OCI-LY7 (cell line): ENCODE results near the gene RNF180. TPM values are rescaled to one million over a fixed set of nuclear protein-coding genes. Genes with fewer than 3 reads are reported as not detected.

Source experiments
- BruUV-seq: library from RNA; stranded (reverse); fragments of 400-500 nt; replicated peaks from 2 replicates; lab custom pipeline; 2021; lab: Mats Ljungman, UMichigan
- CTCF ChIA-PET: fragments of 300-600 bp; sonication (Branson Sonifier 250); formaldehyde crosslinking; loops from one replicate; lab custom pipeline; 2022; ENCODE audit warnings: antibody characterized with exemption; ENCODE audit not compliant: unreplicated experiment; lab: Charles Lee
- POLR2A ChIA-PET: fragments of 300-600 bp; sonication (Branson Sonifier 250); formaldehyde crosslinking; loops from one replicate; lab custom pipeline; 2022; ENCODE audit warnings: antibody characterized with exemption; lab: Charles Lee
- DNase-seq: peaks from one replicate; pipeline ENCODE4 v3.0.0-alpha.2; 2015; ENCODE audit warnings: low spot score
- H2AFZ ChIP-seq: fragments of 200-600 bp; sonication (generic), shearing (Covaris generic); 2 replicates; pipeline ENCODE4 v1.6.1; 2014; ENCODE audit warnings: mild to moderate bottlenecking, antibody characterized with exemption, low read length, moderate library complexity
- H3K27ac ChIP-seq: fragments of 200-600 bp; sonication (generic); 2 replicates; pipeline ENCODE4 v1.5.1; 2014; ENCODE audit warnings: mixed run types, low read depth, mild to moderate bottlenecking, moderate library complexity, low read length, inconsistent platforms; ENCODE audit not compliant: poor library complexity, severe bottlenecking
- H3K36me3 ChIP-seq: fragments of 200-600 bp; sonication (generic); 2 replicates; pipeline ENCODE4 v1.6.1; 2014; ENCODE audit warnings: mild to moderate bottlenecking, antibody characterized with exemption, low read length, moderate library complexity, mixed read lengths; ENCODE audit not compliant: insufficient read depth
- H3K4me1 ChIP-seq: fragments of 200-600 bp; sonication (generic); 2 replicates; pipeline ENCODE4 v1.5.1; 2014; ENCODE audit warnings: mild to moderate bottlenecking, low read length; ENCODE audit not compliant: insufficient read depth, poor library complexity, severe bottlenecking
- H3K4me2 ChIP-seq: fragments of 200-600 bp; sonication (generic); 2 replicates; pipeline ENCODE4 v1.6.1; 2014; ENCODE audit warnings: mild to moderate bottlenecking, low read length
- H3K4me3 ChIP-seq: fragments of 200-600 bp; sonication (generic); 2 replicates; pipeline ENCODE4 v1.5.1; 2014; ENCODE audit warnings: mild to moderate bottlenecking, low read depth, low read length; ENCODE audit not compliant: poor library complexity, severe bottlenecking
- H3K79me2 ChIP-seq: fragments of 200-600 bp; sonication (generic); 2 replicates; pipeline ENCODE4 v1.6.1; 2016; ENCODE audit warnings: low read depth, mild to moderate bottlenecking, low read length, moderate library complexity, mixed read lengths; ENCODE audit not compliant: insufficient read depth
- H3K9me2 ChIP-seq: fragments of 200-600 bp; sonication (generic); 2 replicates; pipeline ENCODE4 v1.6.1; 2016; ENCODE audit warnings: mild to moderate bottlenecking, low read length, mixed read lengths; ENCODE audit not compliant: insufficient read depth
- H3K9me3 ChIP-seq: fragments of 200-600 bp; sonication (generic); 2 replicates; pipeline ENCODE4 v1.6.1; 2014; ENCODE audit warnings: mild to moderate bottlenecking, mixed run types, low read length, mixed read lengths
- H4K20me1 ChIP-seq: fragments of 200-600 bp; sonication (generic); 2 replicates; pipeline ENCODE4 v1.6.1; 2014; ENCODE audit warnings: mild to moderate bottlenecking, antibody characterized with exemption, low read length, moderate library complexity, mixed read lengths; ENCODE audit not compliant: insufficient read depth
- EZH2phosphoT487 ChIP-seq: fragments of 200-600 bp; sonication (generic); IDR thresholded peaks from 2 replicates; pipeline ENCODE4 v1.6.1; 2018; ENCODE audit warnings: low read depth, borderline replicate concordance, mild to moderate bottlenecking, mixed run types, antibody characterized with exemption, low read length, moderate library complexity, mixed read lengths
- intact Hi-C: fragments of 100-400 bp; cut with micrococcal nuclease; formaldehyde crosslinking; loops from one replicate; pipeline ENCODE4 v1.10.0; 2022; ENCODE audit not compliant: unreplicated experiment
- total RNA-seq, 2 experiments: library from RNA; depleted of rRNA in 1 of 2; stranded (reverse); fragments of >200 nt in 1 of 2; shearing (Covaris generic) in 1 of 2; gene quantifications; 2 replicates each; pipeline ENCODE4 v1.2.3, GENCODE V29; 2014 to 2022
- TF ChIP-seq, protein P1 (sequence below): fragments of 200-600 bp; sonication (generic); conservative IDR thresholded peaks from 2 replicates; pipeline ENCODE4 v1.5.1; 2014; ENCODE audit warnings: mild to moderate bottlenecking, antibody characterized with exemption, low read length, moderate library complexity, mixed read lengths

Gene RNF180
- total RNA-seq, 2 experiments from 2014 or later, result not detected

DNA sequence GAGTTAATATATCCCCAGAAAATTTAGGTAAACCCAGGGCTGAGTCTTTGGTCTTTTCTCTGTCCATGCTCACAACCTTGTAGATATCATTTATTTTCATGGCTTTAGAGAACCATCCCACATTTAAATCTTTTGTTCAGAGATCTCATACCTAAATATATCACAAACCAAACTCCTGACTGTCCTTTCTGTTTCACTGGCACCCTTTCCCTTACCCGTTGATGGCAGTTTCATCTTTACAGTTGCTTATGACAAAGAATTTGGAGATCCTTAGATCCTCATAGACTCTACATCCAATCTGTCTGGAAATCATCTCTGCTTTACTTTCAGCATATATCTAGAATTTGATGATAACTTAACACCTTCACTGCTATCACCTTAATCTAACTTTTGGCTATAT lies 19.2 kb downstream of the RNF180 start:
- no TSS peak for BruUV-seq
- ChIA-PET CTCF (no interaction called here), POLR2A (no interaction called here)
- no peak overlapping the region for H2AFZ ChIP-seq
- intact Hi-C loops, result no loop called here
- no peak overlapping the region for H3K4me2 ChIP-seq
- no peaks in the 10 kb centered on the region for H3K79me2 ChIP-seq
- H3K4me3 ChIP-seq, result no peak overlapping the region
- no peaks in the 10 kb centered on the region for H3K9me2 ChIP-seq
- H4K20me1 ChIP-seq, result no peaks in the 10 kb centered on the region
- TF ChIP-seq, protein P1, sequence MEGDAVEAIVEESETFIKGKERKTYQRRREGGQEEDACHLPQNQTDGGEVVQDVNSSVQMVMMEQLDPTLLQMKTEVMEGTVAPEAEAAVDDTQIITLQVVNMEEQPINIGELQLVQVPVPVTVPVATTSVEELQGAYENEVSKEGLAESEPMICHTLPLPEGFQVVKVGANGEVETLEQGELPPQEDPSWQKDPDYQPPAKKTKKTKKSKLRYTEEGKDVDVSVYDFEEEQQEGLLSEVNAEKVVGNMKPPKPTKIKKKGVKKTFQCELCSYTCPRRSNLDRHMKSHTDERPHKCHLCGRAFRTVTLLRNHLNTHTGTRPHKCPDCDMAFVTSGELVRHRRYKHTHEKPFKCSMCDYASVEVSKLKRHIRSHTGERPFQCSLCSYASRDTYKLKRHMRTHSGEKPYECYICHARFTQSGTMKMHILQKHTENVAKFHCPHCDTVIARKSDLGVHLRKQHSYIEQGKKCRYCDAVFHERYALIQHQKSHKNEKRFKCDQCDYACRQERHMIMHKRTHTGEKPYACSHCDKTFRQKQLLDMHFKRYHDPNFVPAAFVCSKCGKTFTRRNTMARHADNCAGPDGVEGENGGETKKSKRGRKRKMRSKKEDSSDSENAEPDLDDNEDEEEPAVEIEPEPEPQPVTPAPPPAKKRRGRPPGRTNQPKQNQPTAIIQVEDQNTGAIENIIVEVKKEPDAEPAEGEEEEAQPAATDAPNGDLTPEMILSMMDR, result no peak
- TF ChIP-seq EZH2phosphoT487, result no peak
- no peak for DNase-seq
- H3K4me1 ChIP-seq, result no peaks in the 10 kb centered on the region
- H3K9me3 ChIP-seq, result no peaks in the 10 kb centered on the region
- no peak overlapping the region for H3K27ac ChIP-seq
- H3K36me3 ChIP-seq, result no peaks in the 10 kb centered on the region

DNA sequence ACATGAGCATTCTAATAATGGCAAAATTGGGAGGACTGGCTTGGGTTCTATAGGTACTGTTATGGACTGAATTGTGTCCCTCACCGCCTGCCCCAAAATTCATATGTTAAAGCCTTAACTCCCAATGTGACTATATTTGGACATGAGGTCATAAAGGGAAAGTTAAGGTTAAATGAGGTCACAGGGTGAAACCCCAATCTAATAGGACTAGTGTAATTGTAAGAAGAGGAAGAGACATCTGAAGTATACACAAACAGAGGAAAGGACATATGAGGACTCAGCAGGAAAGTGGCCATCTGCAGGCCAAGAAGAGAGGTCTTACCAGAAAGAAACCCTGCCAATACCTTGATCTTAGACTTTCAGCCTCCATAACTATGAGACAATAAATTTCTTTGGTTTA lies 23.1 kb downstream of the RNF180 start:
- no peaks in the 10 kb centered on the region for H3K36me3 ChIP-seq
- H3K9me3 ChIP-seq, result no peaks in the 10 kb centered on the region
- intact Hi-C loops, result no loop called here
- BruUV-seq, result no TSS peak
- no peaks in the 10 kb centered on the region for H4K20me1 ChIP-seq
- no peak overlapping the region for H3K4me2 ChIP-seq
- no peak for TF ChIP-seq EZH2phosphoT487
- TF ChIP-seq, protein P1, result no peak
- no peaks in the 10 kb centered on the region for H3K4me1 ChIP-seq
- H3K27ac ChIP-seq, result no peak overlapping the region
- CTCF ChIA-PET, result no interaction called here
- DNase-seq, result no peak
- H3K9me2 ChIP-seq, result no peaks in the 10 kb centered on the region
- no peak overlapping the region for H3K4me3 ChIP-seq
- H2AFZ ChIP-seq, result no peak overlapping the region
- H3K79me2 ChIP-seq, result no peaks in the 10 kb centered on the region
- POLR2A ChIA-PET, result no interaction called here

DNA sequence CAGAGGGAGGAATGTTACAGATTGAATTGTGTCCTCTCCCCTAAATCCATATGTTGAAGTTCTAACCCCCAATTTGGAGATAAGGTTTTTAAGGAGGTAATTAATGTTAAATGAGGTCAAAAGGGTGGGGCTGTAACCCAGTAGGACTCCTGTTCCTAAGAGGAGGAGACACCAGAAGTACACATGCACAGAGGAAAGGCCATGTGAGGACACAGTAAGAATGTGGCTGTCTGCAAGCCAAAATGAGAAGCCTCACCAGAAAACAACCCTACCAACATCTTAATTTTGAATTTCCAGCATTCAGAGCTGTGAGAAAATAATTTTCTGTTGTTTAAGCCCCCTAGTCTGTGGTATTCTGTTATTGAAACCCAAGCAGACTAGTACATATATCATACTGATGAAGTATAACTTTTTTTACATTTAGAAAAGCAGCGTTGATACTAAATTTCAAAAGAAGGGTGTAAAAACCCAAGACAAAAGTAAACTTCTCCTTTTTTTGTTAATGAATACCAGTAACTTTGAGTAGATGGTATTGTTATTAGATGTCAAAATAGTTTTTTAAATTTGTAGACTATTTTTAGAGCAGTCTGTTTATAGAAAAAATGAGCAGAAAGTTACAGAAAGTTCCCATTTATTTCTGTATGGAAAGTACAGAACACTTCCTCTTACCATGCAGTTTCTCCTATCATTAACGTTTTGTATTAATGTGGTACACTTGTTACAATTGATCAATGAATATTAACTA lies 25.1 kb downstream of the RNF180 start:
- ChIA-PET POLR2A (no interaction called here), CTCF (no interaction called here)
- no peaks in the 10 kb centered on the region for H3K36me3 ChIP-seq
- H3K27ac ChIP-seq, result no peak overlapping the region
- DNase-seq, result no peak
- BruUV-seq, result no TSS peak
- H3K9me2 ChIP-seq, result no peaks in the 10 kb centered on the region
- no peak for TF ChIP-seq EZH2phosphoT487
- TF ChIP-seq, protein P1, result no peak
- H3K4me3 ChIP-seq, result no peak overlapping the region
- intact Hi-C loops, result no loop called here
- no peaks in the 10 kb centered on the region for H3K9me3 ChIP-seq
- no peak overlapping the region for H3K4me2 ChIP-seq
- no peaks in the 10 kb centered on the region for H3K79me2 ChIP-seq
- no peaks in the 10 kb centered on the region for H3K4me1 ChIP-seq
- no peaks in the 10 kb centered on the region for H4K20me1 ChIP-seq
- no peak overlapping the region for H2AFZ ChIP-seq
